K562 (cell line): Measurements from ENCODE around the gene BNIP2. TPM values are rescaled to one million over a fixed set of nuclear protein-coding genes. Genes with fewer than 3 reads are reported as not detected.

Experiments
- ADNP ChIP-seq: fragments of 200-800 bp; sonication (Bioruptor generic); IDR thresholded peaks from 2 replicates; pipeline ENCODE4 v1.6.1; 2016; ENCODE audit warnings: missing genetic modification characterization, missing compliant biosample characterization
- ATF1 ChIP-seq, 2 experiments: fragments of 450-650 bp in 1 of 2; IDR thresholded peaks; 2 replicates each; pipeline ENCODE4 v1.6.1; 2016; ENCODE audit warnings: missing compliant biosample characterization in 1 of 2, missing genetic modification characterization in 1 of 2
- CBX8 ChIP-seq: fragments of 200-600 bp; sonication (generic); IDR thresholded peaks from 2 replicates; pipeline ENCODE4 v1.6.1; 2012; ENCODE audit warnings: borderline replicate concordance, mixed run types, low read depth, mild to moderate bottlenecking, moderate library complexity, mixed read lengths, low read length, control low read depth, inconsistent platforms; ENCODE audit not compliant: poor library complexity, severe bottlenecking; ENCODE audit errors: extremely low read depth
- CC2D1A ChIP-seq: fragments of 450-650 bp; IDR thresholded peaks from 2 replicates; pipeline ENCODE4 v1.6.1; 2017; ENCODE audit warnings: mild to moderate bottlenecking
- CHD1 ChIP-seq: fragments of 200-600 bp; sonication (generic); IDR thresholded peaks from one replicate; pipeline ENCODE4 v1.6.1; 2012; ENCODE audit warnings: mild to moderate bottlenecking, moderate library complexity, low read length, inconsistent platforms
- COPS2 ChIP-seq: fragments of 450-650 bp; conservative IDR thresholded peaks from 2 replicates; pipeline ENCODE4 v1.6.1; 2016; ENCODE audit warnings: mild to moderate bottlenecking, moderate library complexity
- ELF1 ChIP-seq: fragments of 200-800 bp; sonication (Bioruptor generic); IDR thresholded peaks from 2 replicates; pipeline ENCODE4 v1.6.1; 2016; ENCODE audit warnings: missing genetic modification characterization, missing compliant biosample characterization
- ETV6 ChIP-seq, 3 experiments: fragments of 150-350 bp in 1 of 3; sonication (generic) in 1 of 3; formaldehyde crosslinking in 1 of 3; IDR thresholded peaks; 2 replicates each; pipeline versions ENCODE4 v1.6.1 to v1.8.0; 2014 to 2022; ENCODE audit warnings: borderline replicate concordance in 2 of 3, low read depth in 2 of 3, antibody characterized with exemption in 1 of 3, low read length in 1 of 3, mild to moderate bottlenecking in 1 of 3, missing genetic modification reagents in 1 of 3
- FOXJ3 ChIP-seq: sonication (generic); formaldehyde crosslinking; IDR thresholded peaks from 2 replicates; pipeline ENCODE4 v1.4.0; 2020; ENCODE audit warnings: mild to moderate bottlenecking, missing genetic modification reagents
- HLTF ChIP-seq: fragments of 450-650 bp; IDR thresholded peaks from 2 replicates; pipeline ENCODE4 v1.6.1; 2016
- JUNB ChIP-seq: fragments of 450-650 bp; formaldehyde crosslinking; conservative IDR thresholded peaks from 2 replicates; pipeline ENCODE4 v1.4.0; 2020; ENCODE audit warnings: mild to moderate bottlenecking
- KDM1A ChIP-seq, 2 experiments: fragments of 450-650 bp; IDR thresholded peaks; 2 replicates each; pipeline ENCODE4 v1.6.1; 2016; ENCODE audit warnings: mild to moderate bottlenecking in 2 of 2
- MBD1 ChIP-seq: fragments of 250-450 bp; sonication (Bioruptor Pico); IDR thresholded peaks from 2 replicates; pipeline ENCODE4 v1.8.0; 2022; ENCODE audit warnings: inconsistent platforms
- MCM3 ChIP-seq: fragments of 450-650 bp; IDR thresholded peaks from 2 replicates; pipeline ENCODE4 v1.6.1; 2016
- NFE2L1 ChIP-seq: fragments of 450-650 bp; IDR thresholded peaks from 2 replicates; pipeline ENCODE4 v1.6.1; 2016; ENCODE audit warnings: missing genetic modification characterization, low read depth, mild to moderate bottlenecking, missing compliant biosample characterization, moderate library complexity, borderline replicate concordance
- PHB ChIP-seq: fragments of 250-450 bp; sonication (Bioruptor Pico); IDR thresholded peaks from 2 replicates; pipeline ENCODE4 v1.5.0; 2021
- POLR3G ChIP-seq: IDR thresholded peaks from 2 replicates; pipeline ENCODE4 v1.6.1; 2011; ENCODE audit not compliant: insufficient read length, insufficient replicate concordance; ENCODE audit errors: extremely low read depth
- PRMT5 ChIP-seq: sonication (generic); formaldehyde crosslinking; IDR thresholded peaks from 2 replicates; pipeline ENCODE4 v1.5.0; 2020; ENCODE audit warnings: missing genetic modification reagents
- PRPF4 ChIP-seq: fragments of 200-400 bp; formaldehyde crosslinking; IDR thresholded peaks from one replicate; pipeline ENCODE4 v1.6.1; 2017; ENCODE audit warnings: low read length, low read depth, mild to moderate bottlenecking; ENCODE audit not compliant: insufficient read depth, poor library complexity, severe bottlenecking
- RAD21 ChIP-seq, 2 experiments: fragments of 250-450 bp in 1 of 2; fragments of 450-650 bp in 1 of 2; sonication (Bioruptor Pico) in 1 of 2; formaldehyde crosslinking in 1 of 2; IDR thresholded peaks in 1 of 2; conservative IDR thresholded peaks in 1 of 2; 2 replicates each; pipeline versions ENCODE4 v1.4.0 to v1.8.0; 2020 to 2022; ENCODE audit warnings: mild to moderate bottlenecking in 2 of 2, moderate library complexity in 1 of 2
- RFX1 ChIP-seq: fragments of 450-650 bp; IDR thresholded peaks from 2 replicates; pipeline ENCODE4 v1.6.1; 2016; ENCODE audit warnings: mild to moderate bottlenecking, moderate library complexity
- SMARCB1 ChIP-seq: IDR thresholded peaks from 2 replicates; pipeline ENCODE4 v1.6.1; 2011; ENCODE audit warnings: improper control_type of control experiment, low read depth; ENCODE audit not compliant: insufficient read length
- TCF7 ChIP-seq: sonication (generic); IDR thresholded peaks from 2 replicates; pipeline ENCODE4 v1.6.1; 2016; ENCODE audit warnings: antibody characterized with exemption, borderline replicate concordance
- U2AF1 ChIP-seq: fragments of 200-400 bp; formaldehyde crosslinking; optimal IDR thresholded peaks from 2 replicates; pipeline ENCODE3; 2017; ENCODE audit warnings: mild to moderate bottlenecking, low read depth, low read length, moderate library complexity
- ZNF133 ChIP-seq: fragments of 250-450 bp; sonication (Bioruptor Pico); IDR thresholded peaks from 2 replicates; pipeline ENCODE4 v1.4.0; 2020; ENCODE audit warnings: mild to moderate bottlenecking
- ZNF165 ChIP-seq: fragments of 250-450 bp; sonication (Bioruptor Pico); IDR thresholded peaks from 2 replicates; pipeline ENCODE4 v1.4.0; 2020; ENCODE audit warnings: borderline replicate concordance
- ZNF280A ChIP-seq: fragments of 450-650 bp; IDR thresholded peaks from 2 replicates; pipeline ENCODE4 v1.6.1; 2018; ENCODE audit warnings: mild to moderate bottlenecking, low read depth; ENCODE audit not compliant: partially characterized antibody
- ZNF668 ChIP-seq: fragments of 250-450 bp; sonication (Bioruptor Pico); IDR thresholded peaks from 2 replicates; pipeline ENCODE4 v1.8.0; 2022; ENCODE audit warnings: mild to moderate bottlenecking, inconsistent platforms
- polyA plus RNA-seq, 8 experiments: library from polyadenylated mRNA; depleted of rRNA in 4 of 8; stranded (reverse) in 5 of 8; unstranded in 3 of 8; fragments of >200 nt; fragmentation: Nextera tagmentation in 2 of 8; fragmentation: Illumina TruSeq in 1 of 8; extraction: Ambion mirVana in 2 of 8; extraction: Trizol in 1 of 8; gene quantifications; 2 replicates each; pipeline versions ENCODE4 v1.2.1 to v1.2.3, GENCODE V29; 2011 to 2014; ENCODE audit warnings: inconsistent platforms in 1 of 8, missing spikeins in 1 of 8
- total RNA-seq, 7 experiments: library from RNA; depleted of rRNA in 6 of 7; stranded (reverse); fragments of >200 nt in 6 of 7; fragmentation: Illumina TruSeq in 2 of 7; extraction: Trizol in 2 of 7; gene quantifications; 2 replicates each; pipeline versions ENCODE4 v1.2.1 to v1.2.3, GENCODE V29; 2011 to 2021; ENCODE audit warnings: low replicate concordance in 1 of 7

The BNIP2 gene
- total and polyA plus RNA-seq, 9 of the 15 experiments (the other 6 are each of a cell fraction or from before 2014, with no cell fraction given) = 19.6 to 88.0 (median 52.5) TPM

- TF ChIP-seq CHD1 (no peak), SMARCB1 (no peak), ADNP (tag) (no peak), RFX1 (0 out of 2 replicates have a peak, but pooled peaks have one; percentile 17), PRPF4 (no peak), MCM3 (no peak), CC2D1A (no peak), HLTF (no peak), CBX8 (no peak), FOXJ3 (CRISPR knock-in tag) (no peak), ELF1 (tag) (no peak), JUNB (CRISPR knock-in tag) (no peak), ETV6 (IDR thresholded peaks at IDR 0.05; ENCODE audit: borderline replicate concordance in 1 of 2, low read depth in 2 of 2, low read length in 1 of 2) (no peak), ETV6 (CRISPR knock-in tag; IDR thresholded peaks at IDR 0.05; ENCODE audit: borderline replicate concordance) (no peak), ZNF165 (CRISPR knock-in tag) (no peak), MBD1 (CRISPR knock-in tag) (no peak), ZNF668 (CRISPR knock-in tag) (no peak), ZNF280A (no peak), U2AF1 (no peak), PRMT5 (CRISPR knock-in tag) (no peak), TCF7 (no peak), RAD21 (CRISPR knock-in tag; conservative IDR thresholded peaks at IDR 0.05 in 1 of 2, IDR thresholded peaks at IDR 0.05 in 1 of 2) (no peak), ZNF133 (no peak), PHB (no peak), COPS2 (no peak), ATF1 (CRISPR knock-in tag; IDR thresholded peaks at IDR 0.05) (no peak), ATF1 (tag; IDR thresholded peaks at IDR 0.05) (peak; percentile 85), KDM1A (IDR thresholded peaks at IDR 0.05) (no peak), POLR3G (no peak), NFE2L1 (tag) (no peak)
Observed at GRCh38 chr15:59689626-59690236, 611 bp upstream of the BNIP2 start (continued).
